ENCODE results near the gene SCGB1C1.
"Not testable (repeated sequence)": the region's sequence is repeated elsewhere in the genome, so short reads cannot be mapped to it uniquely, and the experiment has no call there.

The SCGB1C1 gene

GRCh38 chr11:216081-216974 lies 23.4 kb downstream of the SCGB1C1 start:
- FAIRE-seq (no peak), DNase-seq (ENCODE audit: insufficient read length, low spot score) (no peak)

GRCh38 chr11:217704-218103 lies 24.8 kb downstream of the SCGB1C1 start:
- no peak for DNase-seq (ENCODE audit: insufficient read length, low spot score)
- no peak for FAIRE-seq

- no peak for FAIRE-seq
- no peak for DNase-seq (ENCODE audit: insufficient read length, low spot score)
Measured at GRCh38 chr11:218815-219593, 26.1 kb downstream of the SCGB1C1 start.

GRCh38 chr11:220641-221215 lies 27.9 kb downstream of the SCGB1C1 start:
- DNase-seq (ENCODE audit: insufficient read length, low spot score) = not testable (repeated sequence)
- peak; percentile 94 for FAIRE-seq

- DNase-seq (ENCODE audit: insufficient read length, low spot score) (no peak), FAIRE-seq (no peak)
Measured at GRCh38 chr11:221539-221938, 28.7 kb downstream of the SCGB1C1 start.

- no peak for DNase-seq (ENCODE audit: insufficient read length, low spot score)
- no peak for FAIRE-seq
Measured at GRCh38 chr11:221998-222789, 29.3 kb downstream of the SCGB1C1 start.

GRCh38 chr11:223026-223789 lies 30.3 kb downstream of the SCGB1C1 start:
- no peak for DNase-seq (ENCODE audit: insufficient read length, low spot score)
- no peak for FAIRE-seq

GRCh38 chr11:223884-224283 lies 31.0 kb downstream of the SCGB1C1 start:
- no peak for DNase-seq (ENCODE audit: insufficient read length, low spot score)
- no peak for FAIRE-seq

- FAIRE-seq (no peak), DNase-seq (ENCODE audit: insufficient read length, low spot score) (no peak)
Measured at GRCh38 chr11:224424-224823, 31.5 kb downstream of the SCGB1C1 start.

GRCh38 chr11:225734-226453 lies 33.0 kb downstream of the SCGB1C1 start:
- DNase-seq (ENCODE audit: insufficient read length, low spot score) (no peak), FAIRE-seq (no peak)

GRCh38 chr11:227824-228379 lies 35.0 kb downstream of the SCGB1C1 start:
- no peak for FAIRE-seq
- DNase-seq (ENCODE audit: insufficient read length, low spot score) = no peak

- no peak for FAIRE-seq
- DNase-seq (ENCODE audit: insufficient read length, low spot score) = no peak
Measured at GRCh38 chr11:230431-230830, 37.6 kb downstream of the SCGB1C1 start.

- no peak for DNase-seq (ENCODE audit: insufficient read length, low spot score)
Measured at GRCh38 chr11:232783-233565, 40.1 kb downstream of the SCGB1C1 start.

GRCh38 chr11:235180-235579 lies 42.3 kb downstream of the SCGB1C1 start:
- FAIRE-seq (no peak), DNase-seq (ENCODE audit: insufficient read length, low spot score) (no peak)

More at GRCh38 chr11:232783-233565, 40.1 kb downstream of the SCGB1C1 start:
- no peak for FAIRE-seq

- FAIRE-seq (no peak), DNase-seq (ENCODE audit: insufficient read length, low spot score) (no peak)
Measured at GRCh38 chr11:235609-235996, 42.7 kb downstream of the SCGB1C1 start.

GRCh38 chr11:235997-236773 lies 43.3 kb downstream of the SCGB1C1 start, which contains the start of gene SIRT3:
Gene SIRT3 (minus strand): TSS chr11:236342. CDS start chr11:236328, 14 bp downstream.
- peak; percentile 76 for FAIRE-seq

More at GRCh38 chr11:235997-236773, 43.3 kb downstream of the SCGB1C1 start, which contains the start of gene SIRT3:
- peak; percentile 91 for DNase-seq (ENCODE audit: insufficient read length, low spot score)
